Middle frontal gyrus (tissue), 1 donor: ENCODE results near the gene PCNX2.

Source experiments
- DNase-seq: peaks from one replicate; pipeline ENCODE4 v3.0.0-alpha.2; 2015; ENCODE audit warnings: low spot score; ENCODE audit errors: extremely low spot score

Gene PCNX2, protein sequence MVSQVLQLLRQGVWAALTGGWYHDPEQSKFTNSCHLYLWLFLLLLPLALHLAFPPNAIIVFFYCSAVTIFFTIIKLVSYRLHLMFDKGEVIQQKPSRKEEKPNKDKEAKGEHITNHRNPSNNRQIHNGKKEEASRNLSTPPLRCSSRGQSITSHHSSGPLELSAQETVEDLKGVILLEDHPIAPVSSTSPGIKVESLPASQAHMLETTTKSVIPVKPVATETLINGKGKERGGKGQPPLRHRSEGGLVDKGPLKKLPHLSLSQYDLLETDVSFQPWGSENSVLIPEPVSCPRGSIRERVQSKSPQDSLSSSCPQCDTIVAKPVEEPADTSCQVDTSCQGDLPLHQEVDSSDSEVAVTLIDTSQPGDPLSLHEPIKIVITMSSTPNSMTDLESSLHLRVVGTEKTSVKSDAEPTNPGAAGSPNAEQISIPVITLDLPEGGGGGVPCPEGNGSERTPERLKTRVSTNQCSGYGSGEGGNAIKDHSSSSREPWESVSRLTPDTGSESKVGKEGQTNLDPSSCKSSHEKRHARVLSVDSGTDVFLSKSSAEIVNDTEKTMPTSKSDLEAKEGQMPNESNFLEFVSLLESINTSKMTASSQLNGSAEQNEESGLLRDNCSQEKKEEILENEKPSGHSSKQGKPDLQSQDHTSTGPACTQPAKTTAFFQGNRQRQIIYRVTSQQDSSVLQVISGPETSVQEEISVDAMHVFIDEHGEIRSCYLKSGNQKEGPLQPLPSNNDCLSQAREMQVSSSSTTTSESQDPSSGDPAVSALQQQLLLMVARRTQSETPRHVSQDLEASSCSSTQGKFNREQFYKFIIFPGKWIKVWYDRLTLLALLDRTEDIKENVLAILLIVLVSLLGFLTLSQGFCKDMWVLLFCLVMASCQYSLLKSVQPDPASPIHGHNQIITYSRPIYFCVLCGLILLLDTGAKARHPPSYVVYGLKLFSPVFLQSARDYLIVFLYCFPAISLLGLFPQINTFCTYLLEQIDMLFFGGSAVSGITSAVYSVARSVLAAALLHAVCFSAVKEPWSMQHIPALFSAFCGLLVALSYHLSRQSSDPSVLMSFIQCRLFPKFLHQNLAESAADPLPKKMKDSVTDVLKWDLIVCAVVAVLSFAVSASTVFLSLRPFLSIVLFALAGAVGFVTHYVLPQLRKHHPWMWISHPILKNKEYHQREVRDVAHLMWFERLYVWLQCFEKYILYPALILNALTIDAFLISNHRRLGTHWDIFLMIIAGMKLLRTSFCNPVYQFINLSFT (N-terminal part only)

DNA sequence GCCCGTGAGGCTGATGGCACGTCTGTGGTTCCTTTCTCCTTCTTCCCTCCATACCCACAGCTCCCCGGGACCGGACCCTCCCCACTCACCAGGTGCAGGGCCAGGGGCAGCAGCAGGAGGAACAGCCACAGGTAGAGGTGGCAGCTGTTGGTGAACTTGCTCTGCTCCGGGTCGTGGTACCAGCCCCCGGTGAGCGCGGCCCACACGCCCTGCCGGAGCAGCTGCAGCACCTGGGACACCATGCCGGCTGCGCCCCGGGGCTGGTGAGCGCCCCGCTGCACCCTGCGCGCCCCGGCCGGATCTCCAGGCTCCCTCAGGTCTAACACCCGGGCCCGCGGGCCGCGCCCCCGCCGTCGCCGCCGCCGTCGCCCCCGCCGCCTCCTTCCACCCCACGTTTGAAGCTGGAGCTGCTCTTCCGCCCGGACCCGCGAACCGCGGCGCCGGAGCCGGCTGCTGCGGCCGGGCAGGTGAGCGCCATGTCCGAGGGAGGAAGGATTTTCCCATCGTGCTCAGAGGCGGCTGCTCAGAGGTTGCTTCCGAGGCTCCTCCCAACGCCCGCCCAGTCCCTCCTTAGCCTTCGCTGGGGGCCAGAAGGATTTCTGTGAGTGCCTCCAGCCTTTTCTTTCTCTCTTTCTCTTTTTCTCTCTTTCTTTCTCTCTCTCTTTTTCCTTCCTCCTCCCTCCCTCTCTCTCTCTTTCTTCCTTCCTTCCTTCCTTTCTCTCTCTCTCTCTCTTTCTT lies at the start of gene PCNX2:
TSS of gene PCNX2 (minus strand) at position 489 of the 738 bp plus-strand sequence. CDS start at position 242, 247 bp downstream.
- DNase-seq = peak; percentile 45

GRCh38 chr1:233343262-233343661 lies 47.7 kb upstream of the PCNX2 start:
- DNase-seq = no peak

GRCh38 chr1:233342086-233342485 lies 46.6 kb upstream of the PCNX2 start:
- DNase-seq = no peak

DNA sequence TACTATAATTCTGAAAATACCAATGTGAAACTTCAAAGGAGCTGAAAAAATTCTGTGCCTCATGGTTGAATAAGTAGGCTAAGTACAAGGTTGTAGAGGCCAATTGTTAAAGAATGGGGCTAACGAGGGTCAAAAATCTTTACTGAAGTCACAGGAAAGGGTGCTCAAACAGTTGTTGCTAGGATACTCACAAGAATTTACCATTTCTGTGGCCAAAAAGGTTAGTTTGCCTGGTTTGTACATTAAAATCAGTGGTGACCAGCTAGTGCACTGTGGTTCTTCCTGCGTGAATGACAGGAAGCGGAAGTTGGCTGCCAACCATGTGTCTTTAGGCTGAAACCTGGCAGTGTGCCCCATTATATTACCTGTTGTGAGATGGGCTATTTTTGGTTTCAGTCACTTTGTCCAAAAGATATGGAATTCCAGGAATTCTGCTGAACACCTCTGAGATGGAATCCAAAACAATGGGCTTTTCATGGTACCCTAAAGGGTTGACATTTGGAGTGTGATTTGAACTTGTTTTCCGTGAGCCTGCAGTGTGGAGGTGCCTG lies 45.5 kb upstream of the PCNX2 start:
- DNase-seq = no peak

- no peak for DNase-seq
Observed at GRCh38 chr1:233340031-233340555, 44.6 kb upstream of the PCNX2 start.

GRCh38 chr1:233338102-233338501 lies 42.6 kb upstream of the PCNX2 start:
- DNase-seq = no peak

DNA sequence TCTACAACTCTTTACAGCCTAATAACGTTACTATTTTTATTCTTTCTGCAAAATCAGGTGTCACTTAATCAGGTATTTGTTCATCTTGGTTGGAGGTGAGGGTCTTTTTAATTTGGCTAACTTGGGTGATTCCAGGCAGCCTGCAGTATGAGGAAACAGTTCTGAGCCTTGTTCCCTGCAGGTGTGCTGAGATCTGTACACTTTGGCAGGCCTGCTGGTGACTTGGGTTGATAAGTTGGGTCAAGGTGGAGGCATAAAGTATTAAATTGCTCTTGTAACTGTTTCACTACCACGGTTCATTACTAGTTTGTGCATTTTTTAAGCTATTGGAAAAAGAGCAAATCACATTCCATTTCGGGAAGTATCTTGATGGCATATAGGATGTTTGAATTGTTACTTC lies 42.0 kb upstream of the PCNX2 start:
- DNase-seq = no peak

GRCh38 chr1:233336554-233337456 lies 41.3 kb upstream of the PCNX2 start:
- DNase-seq = no peak

- no peak for DNase-seq
Observed at GRCh38 chr1:233334092-233334491, 38.6 kb upstream of the PCNX2 start.

DNA sequence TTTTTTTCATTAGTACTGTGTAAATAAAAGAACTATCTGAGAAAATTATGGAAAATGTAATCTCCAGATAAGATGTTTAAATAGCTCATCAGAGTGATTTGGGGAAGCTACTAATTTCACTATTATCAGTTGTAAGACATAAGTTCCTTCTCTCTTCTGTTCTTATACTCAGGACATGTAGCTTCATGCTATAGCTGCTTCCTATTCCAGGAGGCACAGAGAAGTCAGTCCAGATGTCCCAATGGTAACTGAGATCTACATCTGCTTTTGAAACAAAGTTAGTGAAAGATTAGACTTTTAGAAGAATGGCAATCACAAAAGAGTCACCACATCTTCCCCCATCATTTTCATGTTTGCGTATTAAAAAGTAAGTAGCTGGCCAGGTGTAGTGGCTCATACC lies 37.6 kb upstream of the PCNX2 start:
- no peak for DNase-seq

DNA sequence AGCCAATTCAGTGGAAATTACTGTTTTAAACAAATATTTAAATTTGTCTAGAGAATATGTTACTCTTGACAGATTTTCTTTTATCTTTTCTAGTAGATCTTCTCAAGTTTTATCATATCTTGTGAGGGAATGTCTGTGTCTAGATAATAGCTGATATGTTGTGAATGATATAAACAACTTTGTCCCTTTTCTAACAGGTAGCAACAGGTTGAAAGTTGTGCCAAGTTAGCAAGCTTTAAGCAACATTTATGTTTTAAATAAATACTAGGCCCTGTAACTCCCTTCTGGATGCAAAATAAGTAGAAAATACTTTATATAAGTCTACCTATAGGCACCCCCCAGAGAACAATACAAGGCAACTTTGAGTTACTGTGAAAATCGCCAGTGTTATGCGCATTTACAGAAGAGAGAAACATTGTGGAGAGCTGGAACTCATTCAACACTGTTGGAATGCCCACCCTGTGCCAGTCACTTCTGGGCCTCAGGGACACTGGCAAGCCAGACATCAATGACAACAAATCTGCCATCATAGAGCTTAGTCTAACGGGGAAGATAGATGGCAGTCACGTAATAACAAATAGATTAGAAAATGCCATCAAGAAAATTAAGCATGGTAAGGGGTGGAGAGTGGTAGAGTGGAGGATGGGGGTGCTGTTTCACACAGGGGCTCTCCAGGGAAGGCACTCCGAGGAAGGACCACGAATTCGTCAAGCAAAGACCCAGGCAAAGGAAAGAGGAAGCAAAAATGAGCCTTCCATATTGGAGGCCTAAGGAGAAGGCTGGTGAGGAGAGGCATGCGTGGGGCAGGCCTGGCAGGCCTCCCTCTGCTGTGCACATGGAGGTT lies 36.4 kb upstream of the PCNX2 start:
- no peak for DNase-seq

GRCh38 chr1:233328142-233328921 lies 32.8 kb upstream of the PCNX2 start:
- no peak for DNase-seq

DNA sequence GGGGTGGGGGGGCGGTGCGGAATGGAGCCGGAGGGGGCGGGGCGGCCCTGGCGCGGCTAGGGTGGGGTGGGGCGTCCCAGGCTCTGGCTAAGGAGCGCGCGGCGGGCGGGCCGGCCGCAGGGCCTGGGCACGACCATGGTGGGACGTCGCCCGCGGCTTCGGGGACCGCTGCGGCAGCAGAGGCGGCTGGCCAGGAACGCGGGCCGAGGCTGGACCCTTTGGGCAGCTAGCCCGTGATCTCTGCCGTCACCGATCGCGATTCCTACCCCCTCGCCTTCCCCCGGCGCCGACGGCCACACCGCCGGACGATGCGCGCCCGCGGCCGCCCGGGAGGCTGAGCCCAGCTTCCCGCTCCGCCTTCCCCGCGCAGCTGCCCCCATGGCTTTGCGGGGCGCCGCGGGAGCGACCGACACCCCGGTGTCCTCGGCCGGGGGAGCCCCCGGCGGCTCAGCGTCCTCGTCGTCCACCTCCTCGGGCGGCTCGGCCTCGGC lies 32.2 kb upstream of the PCNX2 start, which contains the start of gene MAP3K21:
TSS of gene MAP3K21 (plus strand) at position 74 of the 491 bp plus-strand sequence. CDS start at position 379, 305 bp downstream.
- DNase-seq = no peak

DNA sequence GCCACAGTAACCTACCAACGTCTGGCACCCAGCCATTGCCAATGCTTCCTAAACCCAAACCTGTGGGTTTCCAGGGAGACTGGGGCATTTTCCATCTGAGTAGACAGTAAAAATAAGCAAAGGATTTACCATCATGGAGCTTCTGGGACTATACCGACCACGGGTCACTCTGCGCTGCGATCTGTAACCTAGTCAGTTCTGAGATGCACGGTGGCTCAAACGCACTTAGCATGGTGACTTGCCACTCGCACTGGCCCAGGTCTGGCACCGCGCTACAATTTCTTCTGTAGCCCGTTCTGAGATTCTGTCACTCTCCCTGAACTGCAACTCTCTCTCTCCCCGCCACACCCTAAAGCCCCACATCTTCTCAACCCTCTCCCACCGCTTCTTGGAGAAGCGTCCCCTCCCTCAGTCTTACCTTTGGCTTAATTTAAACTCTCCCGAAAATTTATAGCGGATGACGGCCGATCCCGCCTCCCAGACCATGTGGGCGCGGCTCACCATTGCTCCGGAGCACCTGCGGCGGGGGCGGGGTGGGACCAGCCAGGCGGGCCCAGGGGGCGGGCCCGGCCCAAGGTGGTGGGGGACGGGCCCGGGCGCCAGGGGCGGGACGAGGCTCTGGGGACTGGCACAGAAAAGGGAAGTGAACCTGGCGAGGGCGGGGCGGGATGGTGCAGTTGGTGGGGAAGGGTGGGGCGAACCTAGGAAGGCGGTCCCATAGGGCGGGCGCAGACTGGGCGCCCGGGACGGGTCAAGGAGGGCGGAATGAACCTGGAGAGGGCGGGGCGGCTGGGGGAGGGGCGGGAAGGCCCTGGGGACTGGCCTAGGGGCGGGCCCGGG lies 31.5 kb upstream of the PCNX2 start:
- DNase-seq = no peak

GRCh38 chr1:233326319-233326718 lies 30.8 kb upstream of the PCNX2 start:
- DNase-seq = no peak

- no peak for DNase-seq
Observed at GRCh38 chr1:233323718-233324117, 28.2 kb upstream of the PCNX2 start.
